Activated T-helper 2 cell treated with anti-CD3 and anti-CD28 coated beads, Interferon-gamma antibody, Interleukin-2, Interleukin-4, amounts not matched to agents 10 μg/mL and 5 μg/mL and 100 μg/mL, durations not matched to agents 14 hours and 24 hours and 36 hours (primary cell): ENCODE measurements around the gene POU4F2. TPM values are rescaled to one million over a fixed set of nuclear protein-coding genes. Genes with fewer than 3 reads are reported as not detected.

Experiments used
- total RNA-seq: library from RNA; stranded (reverse); gene quantifications from 2 replicates; pipeline ENCODE4 v1.2.3, GENCODE V29; 2022

Gene POU4F2
- total RNA-seq, 1 donor from 2014 or later, result not detected

Other genes with a start within 250 kb of the POU4F2 start
- gene SLC10A7, start 117.0 kb upstream of the POU4F2 start, total RNA-seq, result 23.4 and 25.6 TPM in 2 replicates